BLaER1 (cell line): Measurements from ENCODE around the gene CLEC6A.

Source experiments
- H3K27ac ChIP-seq: shearing (Covaris generic); formaldehyde crosslinking; 2 replicates; pipeline ENCODE4 v1.8.1; 2022
- H3K27me3 ChIP-seq: shearing (Covaris generic); formaldehyde crosslinking; 2 replicates; pipeline ENCODE4 v1.8.1; 2022
- H3K36me3 ChIP-seq: shearing (Covaris generic); formaldehyde crosslinking; 2 replicates; pipeline ENCODE4 v1.8.1; 2022
- H3K4me1 ChIP-seq: shearing (Covaris generic); formaldehyde crosslinking; 2 replicates; pipeline ENCODE4 v1.8.1; 2022
- H3K4me2 ChIP-seq: shearing (Covaris generic); formaldehyde crosslinking; 2 replicates; pipeline ENCODE4 v1.8.1; 2022
- H3K4me3 ChIP-seq: shearing (Covaris generic); formaldehyde crosslinking; 2 replicates; pipeline ENCODE4 v1.8.1; 2022
- H3K9ac ChIP-seq: shearing (Covaris generic); formaldehyde crosslinking; 2 replicates; pipeline ENCODE4 v1.8.1; 2022
- H3K9me3 ChIP-seq: shearing (Covaris generic); formaldehyde crosslinking; 2 replicates; pipeline ENCODE4 v1.8.1; 2022
- H4K20me1 ChIP-seq: shearing (Covaris generic); formaldehyde crosslinking; 2 replicates; pipeline ENCODE4 v1.8.1; 2022
- Cebpa-rat ChIP-seq: shearing (Covaris generic); IDR thresholded peaks from 2 replicates; pipeline ENCODE4 v1.8.1; 2022

The CLEC6A gene

GRCh38 chr12:8517971-8518370 lies 62.2 kb downstream of the CLEC6A start:
- Histone ChIP-seq H3K27me3 (no peaks in the 10 kb centered on the region), H3K4me2 (no peak overlapping the region), H3K4me3 (no peak overlapping the region), H3K36me3 (no peaks in the 10 kb centered on the region), H3K9me3 (peaks cover 3% of the 10 kb centered on the region; the same call in 1 of the 2 replicates), H3K27ac (no peak overlapping the region), H4K20me1 (no peaks in the 10 kb centered on the region), H3K4me1 (peaks cover 7% of the 10 kb centered on the region; the same call in 1 of the 2 replicates), H3K9ac (no peak overlapping the region)
- no peak for TF ChIP-seq Cebpa-rat

GRCh38 chr12:8519171-8519570 lies 63.4 kb downstream of the CLEC6A start:
- no peak for TF ChIP-seq Cebpa-rat
- H3K27ac ChIP-seq = no peak overlapping the region
- H3K4me3 ChIP-seq = no peak overlapping the region
- no peak overlapping the region for H3K9ac ChIP-seq
- H3K4me2 ChIP-seq = no peak overlapping the region
- H3K9me3 ChIP-seq = peaks cover 9% of the 10 kb centered on the region; the same call in 1 of the 2 replicates
- H3K4me1 ChIP-seq = peaks cover 7% of the 10 kb centered on the region; the same call in 1 of the 2 replicates
- no peaks in the 10 kb centered on the region for H4K20me1 ChIP-seq
- no peaks in the 10 kb centered on the region for H3K27me3 ChIP-seq
- no peaks in the 10 kb centered on the region for H3K36me3 ChIP-seq

- Histone ChIP-seq H3K4me2 (no peak overlapping the region), H3K9me3 (peaks cover 14% of the 10 kb centered on the region; the same call in 1 of the 2 replicates), H3K4me3 (no peak overlapping the region), H3K4me1 (no peaks in the 10 kb centered on the region), H3K36me3 (no peaks in the 10 kb centered on the region), H3K27me3 (no peaks in the 10 kb centered on the region), H3K27ac (no peak overlapping the region), H3K9ac (no peak overlapping the region), H4K20me1 (no peaks in the 10 kb centered on the region)
- TF ChIP-seq Cebpa-rat = no peak
These were observed 71.7 kb downstream of the CLEC6A start for GRCh38 chr12:8527250-8528130.
